HG03432 (cell line): ENCODE data around the gene FERMT2.

ENCODE experiments used
- ATAC-seq: cut with Tn5 transposase; IDR thresholded peaks from one replicate; pipeline ENCODE4 v1.9.1; 2021; ENCODE audit warnings: mild to moderate bottlenecking, moderate library complexity; ENCODE audit not compliant: unreplicated experiment

The FERMT2 gene

GRCh38 chr14:52950898-52951680, at the start of gene FERMT2:
TSS of gene FERMT2 (minus strand) at chr14:52951050. CDS start at chr14:52950568, 482 bp downstream.
- peak; percentile 62 for ATAC-seq

GRCh38 chr14:52998376-52999015, 47.6 kb upstream of the FERMT2 start:
- ATAC-seq, result no peak

- no peak for ATAC-seq
Measured at GRCh38 chr14:52996493-52996892, 45.6 kb upstream of the FERMT2 start.

GRCh38 chr14:52995998-52996397, 45.1 kb upstream of the FERMT2 start:
- no peak for ATAC-seq

- no peak for ATAC-seq
Measured at GRCh38 chr14:52992236-52992870, 41.5 kb upstream of the FERMT2 start.

- ATAC-seq, result no peak
Measured at GRCh38 chr14:52988139-52988538, 37.3 kb upstream of the FERMT2 start.

GRCh38 chr14:52987514-52987913, 36.7 kb upstream of the FERMT2 start:
- ATAC-seq, result no peak

- ATAC-seq, result no peak
Measured at GRCh38 chr14:52987042-52987441, 36.2 kb upstream of the FERMT2 start.

GRCh38 chr14:52977798-52978197, 26.9 kb upstream of the FERMT2 start:
- no peak for ATAC-seq

GRCh38 chr14:52974406-52974805, 23.6 kb upstream of the FERMT2 start:
- ATAC-seq, result no peak

GRCh38 chr14:52961060-52961639, 10.3 kb upstream of the FERMT2 start:
- peak; percentile 74 for ATAC-seq

GRCh38 chr14:52960627-52961026, 9.8 kb upstream of the FERMT2 start:
- ATAC-seq, result no peak

GRCh38 chr14:52954346-52955214, 3.7 kb upstream of the FERMT2 start:
- no peak for ATAC-seq

GRCh38 chr14:52951681-52952554, 1.1 kb upstream of the FERMT2 start:
- no peak for ATAC-seq

- peak; percentile 61 for ATAC-seq
Measured at GRCh38 chr14:52950410-52950897, 396 bp downstream of the FERMT2 start.

- ATAC-seq, result no peak
Measured at GRCh38 chr14:52949711-52950409, 990 bp downstream of the FERMT2 start.

GRCh38 chr14:52949249-52949648, 1.6 kb downstream of the FERMT2 start:
- ATAC-seq, result no peak

GRCh38 chr14:52948836-52949235, 2.0 kb downstream of the FERMT2 start:
- no peak for ATAC-seq

- no peak for ATAC-seq
Measured at GRCh38 chr14:52948039-52948438, 2.8 kb downstream of the FERMT2 start.
